Common myeloid progenitor, CD34-positive (primary cell): ENCODE measurements around the gene SLC9A8.
A peak's percentile ranks its signal among the peaks of the same experiment; 100 is the strongest.

Experiments
- CTCF ChIA-PET: fragments of 350-600 bp; sonication (Branson Sonifier 250); formaldehyde crosslinking; loops from one replicate; lab custom pipeline; 2021; ENCODE audit warnings: antibody characterized with exemption; lab: Charles Lee
- POLR2A ChIA-PET: fragments of 350-600 bp; sonication (Branson Sonifier 250); formaldehyde crosslinking; loops from one replicate; lab custom pipeline; 2021; ENCODE audit warnings: antibody characterized with exemption; lab: Charles Lee
- DNase-seq, 3 donors: peaks; one replicate each; pipeline versions ENCODE4 v3.0.0 to v3.0.0-alpha.2; 2013
- H3K27ac ChIP-seq, 2 experiments: 1 replicate in 1 of 2; 2 replicates in 1 of 2; pipeline ENCODE4 v1.7.0; 2013; ENCODE audit warnings: inconsistent platforms in 2 of 2, low read length in 2 of 2, mild to moderate bottlenecking in 2 of 2, low read depth in 1 of 2, moderate library complexity in 1 of 2; ENCODE audit not compliant: severe bottlenecking in 2 of 2, insufficient read depth in 1 of 2, poor library complexity in 1 of 2
- H3K27me3 ChIP-seq, 5 experiments: replicated peaks in 2 of 5; 1 replicate in 3 of 5; 2 replicates in 2 of 5; pipeline versions ENCODE4 v1.6.1 to v1.7.0; 2013; ENCODE audit warnings: low read length in 4 of 5, mild to moderate bottlenecking in 2 of 5, moderate library complexity in 2 of 5, inconsistent platforms in 1 of 5; ENCODE audit not compliant: insufficient read depth in 5 of 5, control insufficient read depth in 4 of 5
- H3K36me3 ChIP-seq, 4 experiments: 1 replicate in 2 of 4; 2 replicates in 2 of 4; pipeline versions ENCODE4 v1.6.1 to v1.7.0; 2013; ENCODE audit warnings: low read length in 3 of 4, control low read depth in 1 of 4, mild to moderate bottlenecking in 1 of 4; ENCODE audit not compliant: control insufficient read depth in 4 of 4, insufficient read depth in 4 of 4
- H3K4me1 ChIP-seq, 4 experiments: 1 replicate in 3 of 4; 2 replicates in 1 of 4; pipeline versions ENCODE4 v1.6.1 to v1.7.1; 2013; ENCODE audit warnings: low read length in 3 of 4, mild to moderate bottlenecking in 3 of 4, control low read depth in 1 of 4, inconsistent platforms in 1 of 4, moderate library complexity in 1 of 4; ENCODE audit not compliant: control insufficient read depth in 4 of 4, insufficient read depth in 4 of 4; ENCODE audit errors: control extremely low read depth in 1 of 4
- H3K4me3 ChIP-seq, 7 experiments: 1 replicate in 4 of 7; 2 replicates in 3 of 7; pipeline versions ENCODE4 v1.5.1 to v1.7.0; 2013; ENCODE audit warnings: mild to moderate bottlenecking in 7 of 7, low read length in 6 of 7, moderate library complexity in 6 of 7, inconsistent platforms in 2 of 7, low read depth in 2 of 7, control low read depth in 1 of 7; ENCODE audit not compliant: insufficient read depth in 4 of 7, control insufficient read depth in 1 of 7; ENCODE audit errors: extremely low read depth in 1 of 7
- H3K9me3 ChIP-seq, 5 experiments: 1 replicate in 4 of 5; 2 replicates in 1 of 5; pipeline versions ENCODE4 v1.6.1 to v1.7.1; 2013; ENCODE audit warnings: low read length in 4 of 5, mild to moderate bottlenecking in 2 of 5, inconsistent platforms in 1 of 5, low read depth in 1 of 5, moderate library complexity in 1 of 5; ENCODE audit not compliant: control insufficient read depth in 4 of 5, insufficient read depth in 2 of 5; ENCODE audit errors: control extremely low read depth in 1 of 5
- WGBS: methylation state at CpG from one replicate; pipeline ENCODE4 v1.1.5; 2013; ENCODE audit not compliant: insufficient coverage; 5-methylcytosine and 5-hydroxymethylcytosine counted together

SLC9A8 gene

DNA sequence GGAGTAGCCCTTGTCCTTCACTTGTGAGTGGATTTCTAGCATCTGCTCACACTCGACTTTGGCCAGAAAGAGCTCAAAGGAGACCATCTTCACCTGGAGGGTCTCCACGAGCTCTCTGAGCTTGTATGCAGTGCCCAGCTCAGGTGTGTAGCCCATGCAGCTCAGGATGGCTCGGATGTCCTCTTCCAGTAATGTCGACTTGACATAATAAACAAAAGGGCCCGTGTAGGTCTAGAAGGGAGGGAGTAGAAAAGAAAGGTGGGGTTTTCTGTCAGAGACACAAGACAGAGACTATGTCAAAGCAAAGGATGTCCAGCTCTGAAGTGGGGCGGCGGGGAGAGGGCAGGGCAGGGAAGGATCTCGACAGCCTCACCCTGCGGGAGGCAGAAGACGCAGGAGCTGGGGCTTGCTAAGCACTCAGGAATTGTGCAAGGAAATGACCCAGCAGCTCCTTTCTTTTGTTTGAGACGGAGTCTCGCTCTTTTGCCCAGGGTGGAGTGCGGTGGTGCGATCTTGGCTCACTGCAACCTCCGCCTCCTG is 94.1 kb downstream of the SLC9A8 start:
- Histone ChIP-seq H3K4me3 (no peak overlapping the region), H3K4me1 (no peaks in the 10 kb centered on the region), H3K27ac (no peak overlapping the region), H3K27me3 (no peaks in the 10 kb centered on the region), H3K36me3 (peaks cover 5 to 59% (median 48%) of the 10 kb centered on the region in 4 experiments), H3K9me3 (no peaks in the 10 kb centered on the region)
- ChIA-PET CTCF (interaction anchor here (0.7 to 1.1 kb wide), 2 partner anchors 12 kb away, joined by 3 to 4 read pairs; no protein-coding TSS in a partner anchor), POLR2A (no interaction called here)
- WGBS: 90% methylated on average over 15 of the region's 15 CpGs
- DNase-seq: no peak

GRCh38 chr20:49907405-49908257 is 95.0 kb downstream of the SLC9A8 start:
- Histone ChIP-seq H3K36me3 (peaks cover 5 to 63% (median 50%) of the 10 kb centered on the region in 4 experiments), H3K9me3 (no peaks in the 10 kb centered on the region), H3K27ac (no peak overlapping the region), H3K27me3 (no peaks in the 10 kb centered on the region), H3K4me3 (no peak overlapping the region), H3K4me1 (no peaks in the 10 kb centered on the region)
- no peak for DNase-seq
- ChIA-PET CTCF (interaction anchor here (0.7 to 1.1 kb wide), 2 partner anchors 11 to 13 kb away, joined by 3 to 4 read pairs; no protein-coding TSS in a partner anchor), POLR2A (no interaction called here)
- WGBS: 92% methylated on average over 9 of the region's 19 CpGs

GRCh38 chr20:49908258-49908565 is 95.6 kb downstream of the SLC9A8 start:
- ChIA-PET POLR2A (no interaction called here), CTCF (interaction anchor here (1.5 kb wide), 1 partner anchor 9 kb away, joined by 4 read pairs; no protein-coding TSS in a partner anchor)
- WGBS: 97% methylated on average over 9 of the region's 11 CpGs
- Histone ChIP-seq H3K4me1 (no peaks in the 10 kb centered on the region), H3K36me3 (peaks cover 5 to 63% (median 50%) of the 10 kb centered on the region in 4 experiments), H3K27me3 (no peaks in the 10 kb centered on the region), H3K27ac (no peak overlapping the region), H3K9me3 (no peaks in the 10 kb centered on the region), H3K4me3 (no peak overlapping the region)
- no peak for DNase-seq

DNA sequence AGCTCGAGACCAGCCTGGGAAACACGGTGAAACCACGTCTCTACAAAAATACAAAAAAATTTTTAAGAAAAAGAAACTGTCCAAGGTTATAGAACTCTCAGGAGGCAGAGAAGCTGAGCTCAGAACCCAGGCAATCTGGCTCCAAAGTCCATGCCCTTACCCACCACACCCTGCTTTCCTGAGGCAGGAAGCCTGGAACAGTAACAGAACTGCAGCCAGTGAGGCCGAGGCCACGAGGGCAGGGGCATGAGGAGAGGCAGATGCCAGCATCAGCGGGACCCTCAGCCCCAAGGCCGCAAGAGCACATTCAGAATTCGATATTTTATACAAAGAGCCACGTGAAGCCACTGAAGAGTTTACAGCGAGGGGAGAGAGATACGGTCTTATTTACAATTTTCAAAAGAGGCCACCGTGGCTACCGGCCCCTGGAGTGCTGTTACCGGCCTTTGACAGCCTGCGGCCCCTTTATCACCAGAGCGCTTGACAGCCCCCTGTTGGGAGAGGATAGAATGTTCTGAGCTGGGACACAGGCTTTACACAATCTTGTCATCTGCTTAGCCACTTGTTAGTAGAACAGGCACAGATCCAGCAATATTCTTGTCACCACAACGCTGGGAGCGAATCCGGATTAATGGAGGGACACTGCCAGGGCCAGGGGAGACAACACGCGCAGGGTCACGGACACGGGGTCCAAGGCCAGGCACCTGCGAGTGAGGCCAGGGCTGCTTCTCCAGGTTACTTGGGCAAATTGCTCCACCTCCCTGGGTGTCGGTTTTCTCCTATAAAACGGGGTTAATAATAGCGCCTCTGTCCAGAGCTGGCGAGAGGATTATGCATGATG is 97.1 kb downstream of the SLC9A8 start:
- H3K4me1 ChIP-seq: peaks cover 0 to 14% (median 11%) of the 10 kb centered on the region in 4 experiments
- H3K36me3 ChIP-seq: peaks cover 5 to 51% (median 39%) of the 10 kb centered on the region in 4 experiments
- peak overlapping the region in 1 of 2 experiments; percentile 9 for H3K27ac ChIP-seq
- WGBS: 93% methylated on average over 27 of the region's 28 CpGs
- no peaks in the 10 kb centered on the region for H3K27me3 ChIP-seq
- H3K9me3 ChIP-seq: no peaks in the 10 kb centered on the region
- POLR2A ChIA-PET: no interaction called here
- CTCF ChIA-PET: interaction anchor here (0.7 to 1.5 kb wide), 3 partner anchors 10 to 17 kb away, joined by 3 to 4 read pairs (median 4); no protein-coding TSS in a partner anchor
- no peak overlapping the region for H3K4me3 ChIP-seq
- DNase-seq: peak in 2 of 3 donors; percentile 19 to 21

DNA sequence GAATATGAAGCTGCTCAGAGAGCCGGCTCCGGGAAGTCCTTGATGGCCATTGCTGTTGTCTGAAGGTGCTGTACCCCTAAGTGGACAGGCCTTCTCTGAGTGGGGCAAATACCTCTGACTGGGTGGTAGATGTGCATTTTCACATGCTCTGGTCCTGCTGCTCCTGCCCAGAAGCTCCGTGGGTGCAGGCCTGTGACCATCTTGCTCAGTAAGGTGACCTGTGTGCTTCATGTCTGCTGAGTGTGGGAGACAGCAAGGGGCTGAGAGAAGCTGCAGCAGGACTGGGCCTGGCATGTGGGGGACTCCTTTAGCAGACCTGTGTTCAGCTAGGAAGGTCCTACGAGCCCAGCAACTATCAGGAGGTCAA is 97.7 kb downstream of the SLC9A8 start:
- Histone ChIP-seq H3K4me3 (no peak overlapping the region), H3K9me3 (no peaks in the 10 kb centered on the region), H3K27ac (peak overlapping the region in 1 of 2 experiments; percentile 9), H3K36me3 (peaks cover 5 to 45% (median 34%) of the 10 kb centered on the region in 4 experiments), H3K27me3 (no peaks in the 10 kb centered on the region), H3K4me1 (peaks cover 0 to 16% (median 13%) of the 10 kb centered on the region in 4 experiments)
- no peak for DNase-seq
- ChIA-PET CTCF (interaction anchor here (0.8 to 1.5 kb wide), 2 partner anchors 18 to 55 kb away, joined by 3 to 4 read pairs; no protein-coding TSS in a partner anchor), POLR2A (no interaction called here)
- WGBS: 100% methylated on average over 4 of the region's 4 CpGs

DNA sequence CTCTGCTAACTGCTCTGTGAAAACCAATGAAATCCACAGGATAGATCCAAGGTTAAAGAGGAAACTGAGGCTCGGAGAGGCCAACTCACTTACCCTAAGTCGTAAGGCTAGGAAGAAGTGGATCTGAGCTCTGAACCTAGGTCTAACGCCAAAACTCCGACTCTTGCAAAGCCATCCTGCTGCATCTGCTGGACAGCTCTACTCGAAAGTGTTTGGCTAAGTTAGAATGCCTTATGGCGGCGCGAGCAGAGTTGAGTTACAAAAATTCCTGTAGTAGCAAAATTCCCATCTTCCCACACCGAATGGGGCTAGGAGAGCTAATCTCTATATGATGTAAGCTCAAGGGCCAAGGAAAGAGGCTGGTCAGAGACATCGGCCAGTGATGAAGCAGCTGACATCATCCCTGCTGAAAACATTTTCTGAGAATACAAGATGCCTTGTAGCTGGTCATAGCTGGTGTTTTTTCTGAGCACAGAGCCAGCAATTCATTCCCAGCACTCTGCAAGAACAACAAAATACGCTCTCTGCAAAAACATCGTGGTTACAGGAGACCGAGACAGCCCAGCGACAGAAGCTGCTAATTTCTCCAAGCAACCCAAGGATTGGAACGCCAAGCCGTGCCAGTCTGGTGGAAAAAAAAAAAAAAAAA is 100.9 kb downstream of the SLC9A8 start:
- Histone ChIP-seq H3K36me3 (peaks cover 3 to 16% (median 10%) of the 10 kb centered on the region in 4 experiments), H3K27me3 (no peaks in the 10 kb centered on the region), H3K4me3 (peak overlapping the region in 1 of 7 experiments; percentile 77), H3K4me1 (peaks cover 0 to 26% (median 21%) of the 10 kb centered on the region in 4 experiments), H3K27ac (no peak overlapping the region), H3K9me3 (no peaks in the 10 kb centered on the region)
- WGBS: 97% methylated on average over 16 of the region's 16 CpGs
- DNase-seq: no peak
- POLR2A ChIA-PET: interaction anchor here (0.6 to 0.7 kb wide), 2 partner anchors 21 to 56 kb away, joined by 3 read pairs; no protein-coding TSS in a partner anchor
- CTCF ChIA-PET: interaction anchor here (0.6 to 1.8 kb wide), 7 partner anchors 9 to 81 kb away, joined by 3 to 11 read pairs (median 4); partner anchors contain the start of gene RNF114
